ENCODE data around the gene IFNL2.
"Not testable (repeated sequence)": the region's sequence is repeated elsewhere in the genome, so short reads cannot be mapped to it uniquely, and the experiment has no call there.

IFNL2 gene

DNA sequence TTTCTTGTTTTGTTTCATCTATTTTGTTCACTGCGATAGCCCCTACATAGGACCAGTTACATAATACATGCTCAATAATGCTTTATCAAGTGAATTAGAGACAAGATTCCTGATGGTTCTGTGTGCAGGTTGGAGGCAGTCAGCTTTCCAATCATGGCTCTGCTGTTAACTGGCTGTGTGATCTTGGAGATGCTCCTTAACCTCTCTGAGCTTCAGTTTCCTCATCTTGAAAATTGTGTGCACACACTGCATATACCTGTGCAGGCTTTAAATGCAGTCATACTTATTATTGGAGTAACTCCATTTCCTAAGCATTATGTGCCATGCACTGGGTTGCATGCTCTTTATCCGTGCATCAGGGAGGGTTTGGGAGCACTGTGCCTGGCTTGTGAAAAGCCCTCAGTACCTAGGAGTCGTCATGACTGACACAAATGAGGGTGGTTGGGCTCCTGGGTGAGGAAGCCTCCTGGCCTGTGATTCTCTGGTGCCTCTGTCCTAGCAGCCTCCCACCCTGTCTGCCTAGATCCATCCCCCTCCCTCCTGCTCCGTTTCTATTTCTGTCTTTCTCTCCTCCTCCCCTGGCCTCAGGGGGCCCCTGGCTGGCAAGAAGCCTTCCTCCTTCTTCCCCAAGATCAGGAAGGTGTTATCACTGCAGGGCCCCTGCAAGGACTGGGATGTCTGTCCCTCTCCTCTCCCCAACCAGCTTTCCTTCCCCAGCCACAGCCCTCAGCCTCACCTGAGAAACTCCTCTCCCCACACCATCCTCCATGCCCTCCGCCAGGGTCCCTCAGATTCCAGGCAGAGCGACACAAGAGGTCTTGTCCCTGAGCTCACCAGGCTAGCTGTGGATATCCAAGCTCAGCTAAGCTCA, 36.7 kb downstream of the IFNL2 start:
- no peak for DNase-seq
- H3K9me3 ChIP-seq (ENCODE audit: control insufficient read depth, low read length), result no peaks in the 10 kb centered on the region

DNA sequence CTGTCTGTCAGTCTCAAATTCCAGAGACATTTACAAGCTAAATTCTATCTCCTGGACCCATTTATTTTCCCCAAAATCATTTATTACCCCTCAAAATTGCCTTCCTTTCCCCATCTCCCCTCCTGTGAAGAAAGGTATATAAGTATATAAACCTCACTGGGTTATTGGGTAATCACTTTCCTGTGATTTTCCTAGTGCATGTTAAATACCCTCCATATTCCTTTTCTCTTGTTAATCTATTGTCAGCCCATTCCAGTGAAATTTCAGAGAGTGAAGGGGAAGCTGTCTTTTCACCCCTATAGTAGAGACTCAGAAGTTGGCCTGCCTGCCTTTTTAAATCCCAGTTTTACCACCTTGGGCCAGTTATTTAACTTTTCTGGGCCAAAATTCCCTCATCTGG, 37.9 kb downstream of the IFNL2 start:
- no peak overlapping the region for H3K4me3 ChIP-seq (ENCODE audit: insufficient read depth, low read depth, low read length, poor library complexity, severe bottlenecking)
- no peaks in the 10 kb centered on the region for H3K4me1 ChIP-seq (ENCODE audit: control insufficient read depth, insufficient read depth, low read length, poor library complexity, severe bottlenecking)
- no peaks in the 10 kb centered on the region for H3K36me3 ChIP-seq (ENCODE audit: control insufficient read depth, insufficient read depth, low read length)
- H3K9me3 ChIP-seq (ENCODE audit: control insufficient read depth, low read length), result no peaks in the 10 kb centered on the region
- H3K27ac ChIP-seq (ENCODE audit: insufficient read depth, low read length, poor library complexity, severe bottlenecking), result no peak overlapping the region
- H3K27me3 ChIP-seq (replicated peaks; ENCODE audit: control insufficient read depth, insufficient read depth, low read length, poor library complexity, severe bottlenecking), result no peaks in the 10 kb centered on the region
- no peak for DNase-seq

More for the DNA sequence above, 36.7 kb downstream of the IFNL2 start:
- Histone ChIP-seq H3K27ac (ENCODE audit: insufficient read depth, low read length, poor library complexity, severe bottlenecking) (no peak overlapping the region), H3K36me3 (ENCODE audit: control insufficient read depth, insufficient read depth, low read length) (no peaks in the 10 kb centered on the region), H3K27me3 (replicated peaks; ENCODE audit: control insufficient read depth, insufficient read depth, low read length, poor library complexity, severe bottlenecking) (no peaks in the 10 kb centered on the region), H3K4me3 (ENCODE audit: insufficient read depth, low read depth, low read length, poor library complexity, severe bottlenecking) (no peak overlapping the region), H3K4me1 (ENCODE audit: control insufficient read depth, insufficient read depth, low read length, poor library complexity, severe bottlenecking) (no peaks in the 10 kb centered on the region)

DNA sequence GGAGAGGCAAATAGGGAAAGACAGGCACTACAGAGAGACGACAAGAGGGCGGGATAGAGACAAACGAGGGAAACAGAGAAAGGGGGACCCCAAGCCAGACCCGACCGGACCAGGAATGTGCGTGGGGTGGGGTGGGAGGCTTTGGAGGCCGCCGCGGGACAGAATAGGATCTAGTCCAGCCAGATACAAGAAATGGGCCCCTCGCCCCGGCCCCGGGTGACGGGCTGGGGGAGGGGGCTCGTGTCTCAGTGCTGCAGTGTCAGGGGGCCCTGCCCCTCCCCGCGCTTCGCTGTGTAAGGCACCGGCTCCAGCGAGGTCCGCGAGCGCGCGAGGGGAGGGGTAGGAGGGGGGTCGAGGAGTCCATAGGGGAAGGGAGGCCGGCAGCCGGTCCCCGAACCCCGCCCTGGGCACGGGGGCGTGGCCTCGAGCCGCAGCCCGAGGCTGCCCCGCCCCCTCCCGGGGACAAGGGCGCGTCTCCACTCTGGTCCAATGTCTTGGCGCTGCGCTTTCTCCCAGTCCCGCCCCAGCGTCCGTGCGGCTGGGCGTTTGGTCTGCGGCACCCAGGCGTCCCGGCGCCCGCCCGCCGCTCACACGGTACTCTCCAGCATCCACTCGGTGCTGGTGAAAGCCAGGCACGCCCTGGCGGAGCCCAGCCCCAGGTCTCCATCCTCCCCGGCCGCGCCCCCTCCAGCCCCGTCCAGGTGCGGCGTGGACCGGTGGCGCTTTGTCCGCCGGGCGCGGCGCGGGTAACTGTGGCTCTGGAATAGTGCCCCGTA, 39.0 kb downstream of the IFNL2 start:
- H3K9me3 ChIP-seq (ENCODE audit: control insufficient read depth, low read length), result no peaks in the 10 kb centered on the region
- no peak for DNase-seq
- no peaks in the 10 kb centered on the region for H3K4me1 ChIP-seq (ENCODE audit: control insufficient read depth, insufficient read depth, low read length, poor library complexity, severe bottlenecking)
- no peaks in the 10 kb centered on the region for H3K27me3 ChIP-seq (replicated peaks; ENCODE audit: control insufficient read depth, insufficient read depth, low read length, poor library complexity, severe bottlenecking)
- H3K36me3 ChIP-seq (ENCODE audit: control insufficient read depth, insufficient read depth, low read length), result no peaks in the 10 kb centered on the region
- no peak overlapping the region for H3K27ac ChIP-seq (ENCODE audit: insufficient read depth, low read length, poor library complexity, severe bottlenecking)
- H3K4me3 ChIP-seq (ENCODE audit: insufficient read depth, low read depth, low read length, poor library complexity, severe bottlenecking), result no peak overlapping the region

DNA sequence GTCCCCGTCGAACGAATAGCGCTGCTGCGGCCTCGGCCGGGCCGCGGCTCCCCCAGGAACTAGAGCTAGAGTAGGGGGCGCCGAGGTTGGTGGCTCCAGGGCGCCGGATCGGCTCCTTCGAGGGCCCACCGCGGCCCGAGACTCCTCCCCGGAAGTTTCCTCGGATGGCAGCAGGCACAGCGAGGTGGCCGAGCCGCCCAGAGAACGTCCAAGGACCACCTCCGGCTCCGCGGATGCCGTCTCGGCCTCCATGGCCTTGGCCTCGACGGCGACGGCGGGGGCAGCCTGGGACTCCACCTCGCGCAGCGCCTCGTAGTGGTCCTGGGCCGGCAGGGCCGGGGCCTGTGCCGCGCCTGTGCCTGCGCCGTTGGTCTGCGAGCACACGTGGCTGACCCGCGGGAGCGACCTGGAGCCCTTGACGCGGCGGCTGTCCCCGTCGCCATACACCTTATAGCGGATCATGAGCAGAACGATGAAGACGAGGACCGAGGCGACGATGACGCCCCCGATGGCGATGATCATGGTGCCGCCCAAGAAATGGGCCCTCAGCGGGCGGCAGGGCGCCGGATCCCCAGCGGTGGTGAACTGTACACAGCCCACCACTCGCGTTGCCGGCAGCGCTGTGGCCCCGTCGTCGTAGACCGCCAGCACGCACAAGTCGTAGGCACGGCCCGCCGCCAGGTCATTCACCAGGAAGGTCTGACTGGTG, 39.8 kb downstream of the IFNL2 start:
- H3K4me1 ChIP-seq (ENCODE audit: control insufficient read depth, insufficient read depth, low read length, poor library complexity, severe bottlenecking), result no peaks in the 10 kb centered on the region
- no peaks in the 10 kb centered on the region for H3K27me3 ChIP-seq (replicated peaks; ENCODE audit: control insufficient read depth, insufficient read depth, low read length, poor library complexity, severe bottlenecking)
- H3K4me3 ChIP-seq (ENCODE audit: insufficient read depth, low read depth, low read length, poor library complexity, severe bottlenecking), result no peak overlapping the region
- H3K9me3 ChIP-seq (ENCODE audit: control insufficient read depth, low read length), result no peaks in the 10 kb centered on the region
- no peaks in the 10 kb centered on the region for H3K36me3 ChIP-seq (ENCODE audit: control insufficient read depth, insufficient read depth, low read length)
- no peak overlapping the region for H3K27ac ChIP-seq (ENCODE audit: insufficient read depth, low read length, poor library complexity, severe bottlenecking)
- DNase-seq, result no peak

DNA sequence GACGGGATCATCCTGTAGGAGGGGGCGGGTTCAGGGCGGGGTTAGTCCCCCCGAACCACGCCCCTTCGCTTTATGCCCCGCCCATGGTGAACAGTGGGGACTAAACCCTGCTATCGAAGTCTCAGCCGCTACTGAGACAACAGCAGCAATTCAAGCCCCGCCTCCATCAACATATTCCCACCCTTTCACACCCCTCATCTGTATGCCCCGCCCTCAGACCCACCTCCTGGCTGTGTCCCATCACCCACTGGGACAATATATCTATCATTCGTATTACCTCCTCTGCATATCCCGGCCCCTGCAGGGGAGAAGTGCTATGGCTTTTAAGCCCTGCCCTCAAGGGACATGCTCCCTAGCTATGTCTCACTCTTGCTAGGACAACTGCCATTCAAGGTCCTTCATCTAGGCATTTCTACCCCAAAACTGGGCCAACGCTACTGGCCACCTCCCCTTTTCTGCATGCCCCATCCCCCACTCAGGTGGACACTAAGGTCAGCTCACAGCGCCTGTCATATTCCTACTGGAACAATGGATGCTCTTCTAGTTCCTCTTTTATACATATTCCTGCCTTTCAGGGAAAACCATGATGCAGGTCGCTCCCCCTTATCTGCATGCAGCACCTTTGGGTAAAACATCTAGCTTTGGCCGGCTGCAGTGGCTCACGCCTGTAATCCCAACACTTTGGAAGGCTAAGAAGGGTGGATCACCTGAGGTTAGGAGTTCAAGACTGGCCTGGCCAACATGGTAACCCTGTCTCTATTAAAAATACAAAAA, 40.5 kb downstream of the IFNL2 start:
- no peaks in the 10 kb centered on the region for H3K27me3 ChIP-seq (replicated peaks; ENCODE audit: control insufficient read depth, insufficient read depth, low read length, poor library complexity, severe bottlenecking)
- H3K27ac ChIP-seq (ENCODE audit: insufficient read depth, low read length, poor library complexity, severe bottlenecking), result no peak overlapping the region
- DNase-seq, result no peak
- no peaks in the 10 kb centered on the region for H3K9me3 ChIP-seq (ENCODE audit: control insufficient read depth, low read length)
- H3K36me3 ChIP-seq (ENCODE audit: control insufficient read depth, insufficient read depth, low read length), result peaks cover 5% of the 10 kb centered on the region
- H3K4me1 ChIP-seq (ENCODE audit: control insufficient read depth, insufficient read depth, low read length, poor library complexity, severe bottlenecking), result no peaks in the 10 kb centered on the region
- H3K4me3 ChIP-seq (ENCODE audit: insufficient read depth, low read depth, low read length, poor library complexity, severe bottlenecking), result no peak overlapping the region

DNA sequence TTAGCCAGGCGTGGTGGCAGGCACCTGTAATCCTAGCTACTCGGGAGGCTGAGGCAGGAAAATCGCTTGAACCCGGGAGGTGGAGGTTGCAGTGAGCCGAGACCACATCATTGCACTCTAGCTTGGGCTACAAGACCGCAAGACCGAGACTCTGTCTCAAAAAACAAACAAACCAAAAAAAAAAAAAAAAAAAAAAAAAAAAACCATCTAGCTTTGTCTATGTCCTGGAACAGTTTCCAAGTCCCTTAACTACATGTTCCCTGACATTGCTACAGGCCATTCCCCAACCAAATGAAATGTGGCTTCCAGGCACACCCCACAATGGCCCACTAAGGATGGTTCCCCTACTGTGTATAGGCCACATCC, 41.1 kb downstream of the IFNL2 start:
- H3K27me3 ChIP-seq (replicated peaks; ENCODE audit: control insufficient read depth, insufficient read depth, low read length, poor library complexity, severe bottlenecking); H3K4me3 ChIP-seq (ENCODE audit: insufficient read depth, low read depth, low read length, poor library complexity, severe bottlenecking); H3K27ac ChIP-seq (ENCODE audit: insufficient read depth, low read length, poor library complexity, severe bottlenecking); DNase-seq; H3K9me3 ChIP-seq (ENCODE audit: control insufficient read depth, low read length); H3K4me1 ChIP-seq (ENCODE audit: control insufficient read depth, insufficient read depth, low read length, poor library complexity, severe bottlenecking): not testable (repeated sequence)
- H3K36me3 ChIP-seq (ENCODE audit: control insufficient read depth, insufficient read depth, low read length), result peaks cover 10% of the 10 kb centered on the region

DNA sequence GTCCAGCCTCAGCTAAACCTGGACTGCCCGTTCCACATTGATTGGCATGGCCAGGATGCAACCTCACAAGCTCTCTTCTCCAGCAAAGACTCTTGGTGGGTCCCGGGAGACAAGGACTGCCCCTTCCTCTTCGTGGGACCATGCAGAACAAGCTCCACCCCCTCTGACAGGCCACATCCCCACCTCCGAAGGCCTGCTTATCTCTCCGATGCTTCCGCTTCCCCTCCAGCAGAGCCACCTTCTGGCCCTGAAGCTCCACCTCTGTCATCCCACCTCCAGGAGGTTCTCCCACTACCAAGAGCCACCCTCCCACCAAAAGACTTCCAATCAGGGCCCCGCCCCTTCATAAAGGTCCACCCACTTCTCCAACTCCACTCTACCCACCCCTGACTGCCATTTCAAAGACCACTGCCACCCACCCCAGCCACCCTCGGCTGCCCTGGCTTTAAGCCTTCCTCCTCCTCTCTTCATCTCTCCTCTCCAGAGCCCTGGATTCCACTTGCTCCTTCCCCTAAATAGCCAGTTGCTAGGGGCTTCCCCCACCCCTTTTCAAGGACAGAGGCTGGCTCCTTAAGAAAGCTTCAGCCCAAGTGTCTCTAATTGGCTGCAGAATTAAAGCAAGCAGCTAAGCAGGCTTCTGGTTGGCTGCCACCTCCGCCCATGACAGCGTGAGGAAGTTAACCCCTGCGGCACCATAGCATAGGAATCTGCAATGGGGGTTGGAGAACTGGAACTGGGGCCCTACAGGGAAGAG, 42.5 kb downstream of the IFNL2 start:
- Histone ChIP-seq H3K9me3 (ENCODE audit: control insufficient read depth, low read length) (no peaks in the 10 kb centered on the region), H3K4me1 (ENCODE audit: control insufficient read depth, insufficient read depth, low read length, poor library complexity, severe bottlenecking) (no peaks in the 10 kb centered on the region), H3K27me3 (replicated peaks; ENCODE audit: control insufficient read depth, insufficient read depth, low read length, poor library complexity, severe bottlenecking) (no peaks in the 10 kb centered on the region), H3K4me3 (ENCODE audit: insufficient read depth, low read depth, low read length, poor library complexity, severe bottlenecking) (no peak overlapping the region), H3K36me3 (ENCODE audit: control insufficient read depth, insufficient read depth, low read length) (peaks cover 12% of the 10 kb centered on the region), H3K27ac (ENCODE audit: insufficient read depth, low read length, poor library complexity, severe bottlenecking) (no peak overlapping the region)
- no peak for DNase-seq

DNA sequence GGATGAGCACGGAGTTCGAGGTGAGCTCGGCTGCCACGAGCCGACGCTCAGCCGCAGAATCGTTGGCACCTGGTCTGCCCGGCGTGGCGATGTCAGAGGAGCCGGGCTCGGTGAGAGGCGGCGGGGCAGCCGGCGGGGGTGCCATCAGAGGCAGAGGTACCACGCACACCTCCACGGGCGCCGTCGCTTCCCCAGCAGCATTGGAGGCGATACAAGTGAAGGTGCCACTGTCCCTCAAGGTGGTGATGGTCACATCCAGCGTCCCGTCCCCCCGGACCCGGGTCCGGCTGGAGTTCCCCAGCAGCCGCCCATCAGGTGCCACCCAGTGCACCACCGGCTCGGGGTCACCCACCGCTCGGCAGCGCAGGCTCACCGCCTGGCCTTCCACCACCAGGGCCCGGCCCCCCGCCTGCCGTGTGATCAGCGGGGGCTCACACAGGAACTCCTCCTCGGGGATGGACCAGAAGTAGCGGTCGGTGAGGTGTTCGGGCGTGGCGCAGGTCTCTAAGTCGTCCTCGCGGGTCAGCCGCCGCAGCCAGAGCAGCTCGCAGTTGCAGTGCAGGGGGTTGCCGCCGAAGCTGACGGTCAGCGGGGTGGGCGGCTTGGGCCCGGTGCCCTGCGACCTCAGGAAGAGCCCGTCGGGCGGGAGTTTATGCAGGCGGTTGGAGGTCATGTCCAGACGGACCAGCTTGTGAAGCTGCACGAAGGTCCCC, 46.0 kb downstream of the IFNL2 start:
- Histone ChIP-seq H3K4me1 (ENCODE audit: control insufficient read depth, insufficient read depth, low read length, poor library complexity, severe bottlenecking) (no peaks in the 10 kb centered on the region), H3K27me3 (replicated peaks; ENCODE audit: control insufficient read depth, insufficient read depth, low read length, poor library complexity, severe bottlenecking) (no peaks in the 10 kb centered on the region), H3K36me3 (ENCODE audit: control insufficient read depth, insufficient read depth, low read length) (peaks cover 12% of the 10 kb centered on the region), H3K27ac (ENCODE audit: insufficient read depth, low read length, poor library complexity, severe bottlenecking) (no peak overlapping the region), H3K4me3 (ENCODE audit: insufficient read depth, low read depth, low read length, poor library complexity, severe bottlenecking) (no peak overlapping the region), H3K9me3 (ENCODE audit: control insufficient read depth, low read length) (no peaks in the 10 kb centered on the region)
- no peak for DNase-seq

DNA sequence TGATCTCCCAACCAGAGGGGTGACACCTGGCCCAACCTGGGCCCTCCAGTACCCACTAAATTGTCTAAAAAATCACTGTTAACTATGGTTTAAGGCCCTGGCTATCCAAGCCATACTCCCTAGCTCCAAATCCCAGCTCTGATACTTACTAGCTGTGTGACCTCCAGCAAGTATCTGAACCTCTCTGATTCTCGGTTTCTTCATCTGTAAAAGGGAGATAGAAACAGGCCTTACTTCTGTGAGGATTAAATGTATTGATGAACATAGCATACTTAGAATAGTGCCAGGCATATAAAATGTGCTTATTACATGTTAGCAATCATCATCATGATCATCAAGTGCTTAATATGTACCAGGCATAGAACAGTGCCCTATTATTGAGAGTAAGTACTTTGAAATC, 47.7 kb downstream of the IFNL2 start:
- Histone ChIP-seq H3K4me1 (ENCODE audit: control insufficient read depth, insufficient read depth, low read length, poor library complexity, severe bottlenecking) (peaks cover 8% of the 10 kb centered on the region), H3K27me3 (replicated peaks; ENCODE audit: control insufficient read depth, insufficient read depth, low read length, poor library complexity, severe bottlenecking) (no peaks in the 10 kb centered on the region), H3K27ac (ENCODE audit: insufficient read depth, low read length, poor library complexity, severe bottlenecking) (no peak overlapping the region), H3K9me3 (ENCODE audit: control insufficient read depth, low read length) (no peaks in the 10 kb centered on the region), H3K36me3 (ENCODE audit: control insufficient read depth, insufficient read depth, low read length) (peaks cover 12% of the 10 kb centered on the region), H3K4me3 (ENCODE audit: insufficient read depth, low read depth, low read length, poor library complexity, severe bottlenecking) (no peak overlapping the region)
- DNase-seq, result no peak

Measured in effector memory CD4-positive, alpha-beta T cell (primary cell).